ENCODE results near the gene ITIH5.

The ITIH5 gene

GRCh38 chr10:7545261-7545660 is 121.5 kb downstream of the ITIH5 start:
- ChIA-PET POLR2A (no interaction called here), CTCF (no interaction called here)
- DNase-seq (ENCODE audit: extremely low spot score), result no peak
- TF ChIP-seq ZNF384 (IDR thresholded peaks at IDR 0.05), result peak; percentile 32; the same call in 1 of the 2 replicates
- TF ChIP-seq HDGF (IDR thresholded peaks at IDR 0.05; ENCODE audit: borderline replicate concordance), result no peak

- POLR2A ChIA-PET, result interaction anchor here (0.6 kb wide), 1 partner anchor 46 kb away, joined by 3 read pairs; no protein-coding TSS in a partner anchor
- DNase-seq (ENCODE audit: extremely low spot score), result no peak
- TF ChIP-seq BHLHE40 (IDR thresholded peaks at IDR 0.05; ENCODE audit: borderline replicate concordance), result no peak
- TF ChIP-seq L3MBTL2 (conservative IDR thresholded peaks at IDR 0.05), result no peak
- no peak for TF ChIP-seq PKNOX1 (IDR thresholded peaks at IDR 0.05)
- no peak for TF ChIP-seq HDGF (IDR thresholded peaks at IDR 0.05; ENCODE audit: borderline replicate concordance)
- TF ChIP-seq FOXM1 (IDR thresholded peaks at IDR 0.05; ENCODE audit: borderline replicate concordance), result no peak
- no peak for TF ChIP-seq SUZ12 (IDR thresholded peaks at IDR 0.05)
- CTCF ChIA-PET, result no interaction called here
These were observed 122.6 kb downstream of the ITIH5 start for GRCh38 chr10:7544203-7544602.

GRCh38 chr10:7542189-7542914 is 124.4 kb downstream of the ITIH5 start:
- ChIA-PET POLR2A (no interaction called here), CTCF (no interaction called here)
- DNase-seq (ENCODE audit: extremely low spot score), result no peak
- no peak for TF ChIP-seq FOXA1 (IDR thresholded peaks at IDR 0.05)

GRCh38 chr10:7541137-7542087 is 125.4 kb downstream of the ITIH5 start:
- DNase-seq (ENCODE audit: extremely low spot score), result no peak
- CTCF ChIA-PET, result no interaction called here
- no peak for TF ChIP-seq PKNOX1 (IDR thresholded peaks at IDR 0.05)
- TF ChIP-seq CTBP1 (IDR thresholded peaks at IDR 0.05; ENCODE audit: borderline replicate concordance), result no peak
- TF ChIP-seq FOXM1 (IDR thresholded peaks at IDR 0.05; ENCODE audit: borderline replicate concordance), result no peak
- TF ChIP-seq SUZ12 (IDR thresholded peaks at IDR 0.05), result no peak
- TF ChIP-seq LEF1 (IDR thresholded peaks at IDR 0.05; ENCODE audit: borderline replicate concordance), result no peak
- no peak for TF ChIP-seq L3MBTL2 (conservative IDR thresholded peaks at IDR 0.05)
- no peak for TF ChIP-seq NFRKB (IDR thresholded peaks at IDR 0.05)
- TF ChIP-seq ELF4 (IDR thresholded peaks at IDR 0.05), result no peak
- TF ChIP-seq SP1 (IDR thresholded peaks at IDR 0.05), result no peak
- no peak for TF ChIP-seq HDGF (IDR thresholded peaks at IDR 0.05; ENCODE audit: borderline replicate concordance)
- TF ChIP-seq ARNT (IDR thresholded peaks at IDR 0.05), result no peak
- TF ChIP-seq FOXA1 (IDR thresholded peaks at IDR 0.05), result no peak
- no peak for TF ChIP-seq ZNF384 (IDR thresholded peaks at IDR 0.05)
- POLR2A ChIA-PET, result no interaction called here

GRCh38 chr10:7538970-7539654 is 127.7 kb downstream of the ITIH5 start:
- ChIA-PET POLR2A (no interaction called here), CTCF (no interaction called here)
- TF ChIP-seq HDGF (IDR thresholded peaks at IDR 0.05; ENCODE audit: borderline replicate concordance) (no peak), SP1 (IDR thresholded peaks at IDR 0.05) (no peak), L3MBTL2 (conservative IDR thresholded peaks at IDR 0.05) (no peak), ZNF384 (IDR thresholded peaks at IDR 0.05) (no peak), PKNOX1 (IDR thresholded peaks at IDR 0.05) (no peak), ELF4 (IDR thresholded peaks at IDR 0.05) (no peak), BHLHE40 (IDR thresholded peaks at IDR 0.05; ENCODE audit: borderline replicate concordance) (no peak), SUZ12 (IDR thresholded peaks at IDR 0.05) (no peak)
- DNase-seq (ENCODE audit: extremely low spot score), result no peak

GRCh38 chr10:7537126-7537525 is 129.6 kb downstream of the ITIH5 start:
- POLR2A ChIA-PET, result no interaction called here

More at GRCh38 chr10:7537126-7537525, 129.6 kb downstream of the ITIH5 start:
- DNase-seq (ENCODE audit: extremely low spot score), result no peak
- CTCF ChIA-PET, result interaction anchor here (1.0 kb wide), 1 partner anchor 12 kb away, joined by 4 read pairs; no protein-coding TSS in a partner anchor
- no peak for TF ChIP-seq TARDBP (IDR thresholded peaks at IDR 0.05)
- no peak for TF ChIP-seq LEF1 (IDR thresholded peaks at IDR 0.05; ENCODE audit: borderline replicate concordance)
- TF ChIP-seq FOXK2 (IDR thresholded peaks at IDR 0.05), result no peak
- TF ChIP-seq SP1 (IDR thresholded peaks at IDR 0.05), result no peak
- no peak for TF ChIP-seq NFRKB (IDR thresholded peaks at IDR 0.05)
- no peak for TF ChIP-seq CTBP1 (IDR thresholded peaks at IDR 0.05; ENCODE audit: borderline replicate concordance)
- no peak for TF ChIP-seq SUZ12 (IDR thresholded peaks at IDR 0.05)
- TF ChIP-seq L3MBTL2 (conservative IDR thresholded peaks at IDR 0.05), result no peak
- TF ChIP-seq BHLHE40 (IDR thresholded peaks at IDR 0.05; ENCODE audit: borderline replicate concordance), result no peak
- TF ChIP-seq ELF4 (IDR thresholded peaks at IDR 0.05), result no peak
- TF ChIP-seq ARNT (IDR thresholded peaks at IDR 0.05), result no peak
- no peak for TF ChIP-seq FOXA1 (IDR thresholded peaks at IDR 0.05)
- no peak for TF ChIP-seq FOXM1 (IDR thresholded peaks at IDR 0.05; ENCODE audit: borderline replicate concordance)
- no peak for TF ChIP-seq PKNOX1 (IDR thresholded peaks at IDR 0.05)
- TF ChIP-seq HDGF (IDR thresholded peaks at IDR 0.05; ENCODE audit: borderline replicate concordance), result no peak
- no peak for TF ChIP-seq ZNF384 (IDR thresholded peaks at IDR 0.05)

Data from HEK293T (cell line).